ENCODE data around the gene IKZF2. TPM values are rescaled to one million over a fixed set of nuclear protein-coding genes. Genes with fewer than 3 reads are reported as not detected.

IKZF2 gene
- total and polyA plus RNA-seq, 10 of the 15 experiments (the other 5 are each of a cell fraction or from before 2014, with no cell fraction given), result 15.2 to 266 (median 87.2) TPM

DNA sequence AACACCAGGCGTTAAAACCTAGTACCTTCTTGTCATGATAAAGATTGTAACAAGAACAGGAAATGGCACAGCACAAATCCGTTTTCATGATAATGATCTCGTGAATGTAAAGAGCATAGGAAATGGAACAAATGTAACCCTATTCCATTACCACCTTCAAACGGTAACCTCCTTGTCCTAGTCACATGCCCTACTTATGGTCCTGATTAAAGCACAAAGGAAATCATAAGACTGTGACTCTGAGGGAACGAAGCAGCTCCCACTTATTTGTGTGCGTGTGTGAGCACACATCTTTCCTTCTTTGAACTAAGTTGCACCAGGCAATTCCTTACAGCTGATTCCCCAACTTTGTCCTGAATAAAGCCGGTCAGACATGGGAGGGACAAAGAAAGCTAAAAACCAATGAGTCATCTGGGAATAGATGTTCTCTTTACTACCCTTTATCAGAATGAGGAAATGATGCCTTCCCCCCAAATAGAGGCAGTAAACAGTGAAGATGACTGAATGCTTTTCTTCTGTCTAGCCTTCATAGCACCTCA is 192.6 kb downstream of the IKZF2 start:
- no TSS peak for BruUV-seq (replicated peaks)

DNA sequence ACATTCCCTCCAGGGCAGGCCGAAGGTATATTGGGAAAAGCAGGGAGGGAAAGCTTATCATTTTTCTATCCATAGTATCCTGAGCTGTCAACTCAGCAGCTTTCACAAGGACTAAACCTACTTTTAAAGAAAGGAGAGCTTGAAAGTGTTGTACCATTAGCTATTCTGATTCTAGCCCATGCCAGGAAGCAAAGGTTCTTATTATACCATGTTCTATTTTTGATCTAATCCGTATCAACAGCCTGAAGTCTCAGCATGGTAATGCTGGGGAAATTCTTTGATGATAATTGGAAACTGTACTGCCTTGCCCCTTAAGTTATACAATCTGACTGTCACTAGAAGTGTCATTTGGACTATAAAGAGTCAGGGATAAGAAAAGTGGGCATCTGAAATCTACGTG is 193.3 kb downstream of the IKZF2 start:
- Histone ChIP-seq H3K9me3 (replicated peaks; ENCODE audit: control insufficient read depth, insufficient read depth, low read length) (no peaks in the 10 kb centered on the region), H3K4me2 (ENCODE audit: control insufficient read depth, insufficient read depth) (no peak overlapping the region), H3K27ac (ENCODE audit: control insufficient read depth, insufficient read depth) (no peak overlapping the region), H3K9ac (ENCODE audit: control insufficient read depth, insufficient read depth, low read length) (no peak overlapping the region), H4K20me1 (ENCODE audit: control insufficient read depth, insufficient read depth) (no peaks in the 10 kb centered on the region), H3K27me3 (replicated peaks in 1 of 2; ENCODE audit: control insufficient read depth in 2 of 2, insufficient read depth in 2 of 2, low read length in 1 of 2) (no peaks in the 10 kb centered on the region), H3K4me3 (no peak overlapping the region), H3K4me1 (ENCODE audit: control insufficient read depth, insufficient read depth, low read length) (peaks cover 5% of the 10 kb centered on the region; the same call in 1 of the 2 replicates), H3K36me3 (ENCODE audit: control insufficient read depth in 2 of 2, insufficient read depth in 2 of 2, low read length in 1 of 2) (peaks cover 0 to 21% of the 10 kb centered on the region in 2 experiments; a peak in 1 of 4 replicates), H3K79me2 (ENCODE audit: control insufficient read depth, insufficient read depth, low read length) (no peaks in the 10 kb centered on the region), H2AFZ (ENCODE audit: control insufficient read depth, low read depth, low read length) (no peak overlapping the region)
- FAIRE-seq (no peak), ATAC-seq (no peak), DNase-seq (ENCODE audit: low read depth, low spot score) (no peak)
- ChIA-PET POLR2A (interaction anchor here (0.5 to 1.0 kb wide), 3 partner anchors 10 to 262 kb away, joined by 3 to 5 read pairs (median 4); no protein-coding TSS in a partner anchor), SMC1A (ENCODE audit: uncharacterized antibody, unreplicated experiment) (interaction anchor here (0.8 to 2.2 kb wide), 7 partner anchors 9 to 192 kb away, joined by 3 to 14 read pairs (median 4); no protein-coding TSS in a partner anchor), RAD21 (ENCODE audit: unreplicated experiment) (no interaction called here), CTCF (interaction anchor here (0.7 to 1.9 kb wide), 4 partner anchors 9 to 181 kb away, joined by 3 to 5 read pairs (median 4); no protein-coding TSS in a partner anchor)
- no TSS peak for BruUV-seq (replicated peaks)
- in situ Hi-C loops (cut with MboI), result no loop called here
- no peak for TF ChIP-seq ZSCAN29 (IDR thresholded peaks at IDR 0.05)
- no peak for TF ChIP-seq CHD1 (IDR thresholded peaks at IDR 0.05; ENCODE audit: low read depth, low read length)
- intact Hi-C loops (cut with micrococcal nuclease; ENCODE audit: unreplicated experiment), result no loop called here
- 53% methylated on average over 3 of the region's 3 CpGs for WGBS (ENCODE audit: insufficient coverage, insufficient replicate concordance, low lambda C conversion rate, missing lambda C conversion rate)

More for the DNA sequence above, 192.6 kb downstream of the IKZF2 start:
- Histone ChIP-seq H3K4me2 (ENCODE audit: control insufficient read depth, insufficient read depth) (no peak overlapping the region), H3K4me1 (ENCODE audit: control insufficient read depth, insufficient read depth, low read length) (no peaks in the 10 kb centered on the region), H3K9me3 (replicated peaks; ENCODE audit: control insufficient read depth, insufficient read depth, low read length) (no peaks in the 10 kb centered on the region), H3K27ac (ENCODE audit: control insufficient read depth, insufficient read depth) (no peak overlapping the region), H4K20me1 (ENCODE audit: control insufficient read depth, insufficient read depth) (no peaks in the 10 kb centered on the region), H2AFZ (ENCODE audit: control insufficient read depth, low read depth, low read length) (no peak overlapping the region), H3K36me3 (ENCODE audit: control insufficient read depth in 2 of 2, insufficient read depth in 2 of 2, low read length in 1 of 2) (peaks cover 0 to 21% of the 10 kb centered on the region in 2 experiments; a peak in 1 of 4 replicates), H3K79me2 (ENCODE audit: control insufficient read depth, insufficient read depth, low read length) (no peaks in the 10 kb centered on the region), H3K4me3 (no peak overlapping the region), H3K27me3 (replicated peaks in 1 of 2; ENCODE audit: control insufficient read depth in 2 of 2, insufficient read depth in 2 of 2, low read length in 1 of 2) (no peaks in the 10 kb centered on the region), H3K9ac (ENCODE audit: control insufficient read depth, insufficient read depth, low read length) (no peak overlapping the region)
- ChIA-PET SMC1A (ENCODE audit: uncharacterized antibody, unreplicated experiment) (interaction anchor here (0.6 to 2.0 kb wide), 4 partner anchors 11 to 52 kb away, joined by 3 to 4 read pairs (median 3); no protein-coding TSS in a partner anchor), CTCF (interaction anchor here (1.2 kb wide), 1 partner anchor 27 kb away, joined by 3 read pairs; no protein-coding TSS in a partner anchor), POLR2A (interaction anchor here (1.0 kb wide), 1 partner anchor 10 kb away, joined by 4 read pairs; no protein-coding TSS in a partner anchor), RAD21 (ENCODE audit: unreplicated experiment) (no interaction called here)
- intact Hi-C loops (cut with micrococcal nuclease; ENCODE audit: unreplicated experiment) (no loop called here), in situ Hi-C loops (cut with MboI) (no loop called here)
- ATAC-seq (no peak), DNase-seq (ENCODE audit: low read depth, low spot score) (no peak), FAIRE-seq (no peak)
- WGBS (ENCODE audit: insufficient coverage, insufficient replicate concordance, low lambda C conversion rate, missing lambda C conversion rate), result 60% methylated on average over 7 of the region's 7 CpGs
- TF ChIP-seq GABPA (IDR thresholded peaks at IDR 0.05; ENCODE audit: low read depth), result no peak

All from GM12878 (cell line).